Esophagus muscularis mucosa (tissue), 4 donors: ENCODE results near the gene TDRD12.

Experiments used
- CTCF ChIP-seq, 3 experiments: fragments of 200-600 bp in 2 of 3; fragments of 450-650 bp in 1 of 3; sonication (generic) in 2 of 3; IDR thresholded peaks; one replicate each; pipeline ENCODE4 v1.5.1; 2017 to 2019; ENCODE audit warnings: antibody characterized with exemption in 3 of 3, mild to moderate bottlenecking in 2 of 3, moderate library complexity in 1 of 3
- EP300 ChIP-seq: sonication (generic); formaldehyde crosslinking; IDR thresholded peaks from one replicate; pipeline ENCODE4 v1.6.1; 2017; ENCODE audit warnings: antibody characterized with exemption
- POLR2A ChIP-seq: fragments of 450-650 bp; IDR thresholded peaks from one replicate; pipeline ENCODE4 v1.6.1; 2017; ENCODE audit warnings: antibody characterized with exemption, moderate library complexity, mild to moderate bottlenecking, low read depth

- TF ChIP-seq POLR2A (no peak), CTCF (IDR thresholded peaks at IDR 0.05) (no peak), EP300 (no peak)
These were observed 61.7 kb downstream of the TDRD12 start for GRCh38 chr19:32781280-32781679.
